ENCODE measurements around the gene AP1B1.

AP1B1 gene

GRCh38 chr22:29331213-29331612, 57.2 kb downstream of the AP1B1 start:
- no peak for DNase-seq

- peak; percentile 26 for DNase-seq
Measured at GRCh38 chr22:29330753-29331152, 57.6 kb downstream of the AP1B1 start.

- DNase-seq, result no peak
Measured at GRCh38 chr22:29330291-29330690, 58.1 kb downstream of the AP1B1 start.

GRCh38 chr22:29329581-29329980, 58.8 kb downstream of the AP1B1 start:
- no peak for DNase-seq

- DNase-seq, result no peak
Measured at GRCh38 chr22:29328566-29329500, 59.5 kb downstream of the AP1B1 start.

GRCh38 chr22:29328055-29328454, 60.3 kb downstream of the AP1B1 start:
- DNase-seq, result no peak

- DNase-seq, result no peak
Measured at GRCh38 chr22:29327089-29327764, 61.1 kb downstream of the AP1B1 start.

- no peak for DNase-seq
Measured at GRCh38 chr22:29326481-29326880, 61.9 kb downstream of the AP1B1 start.

- no peak for DNase-seq
Measured at GRCh38 chr22:29325785-29326315, 62.5 kb downstream of the AP1B1 start.

GRCh38 chr22:29325356-29325755, 63.0 kb downstream of the AP1B1 start:
- DNase-seq, result no peak

- no peak for DNase-seq
Measured at GRCh38 chr22:29323641-29324040, 64.7 kb downstream of the AP1B1 start.

- DNase-seq, result no peak
Measured at GRCh38 chr22:29320546-29320945, 67.8 kb downstream of the AP1B1 start.

- no peak for DNase-seq
Measured at GRCh38 chr22:29319072-29319471, 69.3 kb downstream of the AP1B1 start.

GRCh38 chr22:29317827-29318454, 70.4 kb downstream of the AP1B1 start:
- DNase-seq, result no peak

- DNase-seq, result no peak
Measured at GRCh38 chr22:29316141-29316828, 72.1 kb downstream of the AP1B1 start.

- no peak for DNase-seq
Measured at GRCh38 chr22:29315286-29316140, 72.9 kb downstream of the AP1B1 start, which contains the start of gene RASL10A. Gene RASL10A, minus strand, starts transcription at chr22:29315697. Its CDS starts 451 bp downstream, at chr22:29315246.

GRCh38 chr22:29314537-29315285, 73.7 kb downstream of the AP1B1 start:
- no peak for DNase-seq

- no peak for DNase-seq
Measured at GRCh38 chr22:29313576-29314466, 74.5 kb downstream of the AP1B1 start.

- peak; percentile 34 for DNase-seq
Measured at GRCh38 chr22:29313126-29313575, 75.2 kb downstream of the AP1B1 start.
